ENCODE results near the gene COPS4.
"Not testable (repeated sequence)": the region's sequence is repeated elsewhere in the genome, so short reads cannot be mapped to it uniquely, and the experiment has no call there.

Gene COPS4

GRCh38 chr4:83034630-83035494, at the start of gene COPS4:
TSS of gene COPS4 (plus strand) at chr4:83035183. CDS start at chr4:83035225, 42 bp downstream.
- peak within 1 kb of the TSS; percentile 91 for H3K4me3 ChIP-seq (ENCODE audit: low read depth, low read length)

- not testable (repeated sequence) for H3K4me3 ChIP-seq (ENCODE audit: low read depth, low read length)
Measured at GRCh38 chr4:82987519-82987918, 47.5 kb upstream of the COPS4 start.

GRCh38 chr4:82988323-82988832, 46.6 kb upstream of the COPS4 start:
- no peak overlapping the region for H3K4me3 ChIP-seq (ENCODE audit: low read depth, low read length)

- no peak overlapping the region for H3K4me3 ChIP-seq (ENCODE audit: low read depth, low read length)
Measured at GRCh38 chr4:82989575-82990429, 45.2 kb upstream of the COPS4 start.

- no peak overlapping the region for H3K4me3 ChIP-seq (ENCODE audit: low read depth, low read length)
Measured at GRCh38 chr4:82994834-82995233, 40.1 kb upstream of the COPS4 start.

GRCh38 chr4:82998898-82999297, 36.1 kb upstream of the COPS4 start:
- H3K4me3 ChIP-seq (ENCODE audit: low read depth, low read length): no peak overlapping the region

- H3K4me3 ChIP-seq (ENCODE audit: low read depth, low read length): no peak overlapping the region
Measured at GRCh38 chr4:83002329-83002728, 32.7 kb upstream of the COPS4 start.

GRCh38 chr4:83003044-83003791, 31.8 kb upstream of the COPS4 start:
- not testable (repeated sequence) for H3K4me3 ChIP-seq (ENCODE audit: low read depth, low read length)

GRCh38 chr4:83009529-83009928, 25.5 kb upstream of the COPS4 start:
- peak overlapping the region; percentile 64 for H3K4me3 ChIP-seq (ENCODE audit: low read depth, low read length)

- peak overlapping the region; percentile 64 for H3K4me3 ChIP-seq (ENCODE audit: low read depth, low read length)
Measured at GRCh38 chr4:83010111-83010521, 24.9 kb upstream of the COPS4 start.

- peak within 1 kb of the TSS; percentile 73 for H3K4me3 ChIP-seq (ENCODE audit: low read depth, low read length)
Measured at GRCh38 chr4:83010522-83011318, 24.3 kb upstream of the COPS4 start, which contains the start of gene LIN54. TSS of gene LIN54 (minus strand) at chr4:83010823. CDS start at chr4:82984844, 25,979 bp downstream.

- peak overlapping the region; percentile 73 for H3K4me3 ChIP-seq (ENCODE audit: low read depth, low read length)
Measured at GRCh38 chr4:83011689-83012199, 23.2 kb upstream of the COPS4 start.

GRCh38 chr4:83012200-83012686, 22.7 kb upstream of the COPS4 start:
- H3K4me3 ChIP-seq (ENCODE audit: low read depth, low read length): peak overlapping the region; percentile 73

GRCh38 chr4:83012687-83013419, 22.1 kb upstream of the COPS4 start:
- peak overlapping the region; percentile 73 for H3K4me3 ChIP-seq (ENCODE audit: low read depth, low read length)

GRCh38 chr4:83013420-83013867, 21.5 kb upstream of the COPS4 start:
- peak overlapping the region; percentile 53 for H3K4me3 ChIP-seq (ENCODE audit: low read depth, low read length)

- no peak overlapping the region for H3K4me3 ChIP-seq (ENCODE audit: low read depth, low read length)
Measured at GRCh38 chr4:83013902-83014301, 21.1 kb upstream of the COPS4 start.

- no peak overlapping the region for H3K4me3 ChIP-seq (ENCODE audit: low read depth, low read length)
Measured at GRCh38 chr4:83019794-83020494, 15.0 kb upstream of the COPS4 start.
